SU-DHL-6 (cell line): ENCODE data around the gene TMPRSS11B.

ENCODE experiments used
- H2AFZ ChIP-seq: fragments of 200-600 bp; sonication (generic); 2 replicates; pipeline ENCODE4 v1.6.1; 2014; ENCODE audit warnings: low read depth, mild to moderate bottlenecking, moderate library complexity, mixed read lengths, antibody characterized with exemption, low read length; ENCODE audit not compliant: severe bottlenecking
- H3F3A ChIP-seq: fragments of 200-600 bp; shearing (Covaris generic); 2 replicates; pipeline ENCODE4 v1.6.0; 2016; ENCODE audit warnings: antibody characterized with exemption, mild to moderate bottlenecking; ENCODE audit not compliant: insufficient read depth
- H3K27ac ChIP-seq: fragments of 200-600 bp; sonication (generic); 2 replicates; pipeline ENCODE4 v1.5.1; 2016; ENCODE audit warnings: low read depth, mild to moderate bottlenecking, low read length, moderate library complexity, mixed read lengths
- H3K27me3 ChIP-seq: fragments of 200-600 bp; sonication (generic), shearing (Covaris generic); 2 replicates; pipeline ENCODE4 v1.6.0; 2014; ENCODE audit warnings: mild to moderate bottlenecking, low read length
- H3K36me3 ChIP-seq: fragments of 200-600 bp; sonication (generic); 2 replicates; pipeline ENCODE4 v1.6.1; 2014; ENCODE audit warnings: mild to moderate bottlenecking, low read length, mixed read lengths
- H3K4me2 ChIP-seq: fragments of 300-600, 200-600 bp; shearing (Covaris generic), sonication (generic); 2 replicates; pipeline ENCODE4 v1.6.0; 2014; ENCODE audit warnings: low read length, low read depth, mild to moderate bottlenecking; ENCODE audit not compliant: poor library complexity, severe bottlenecking
- H3K4me3 ChIP-seq: fragments of 200-600 bp; sonication (generic); 2 replicates; pipeline ENCODE4 v1.5.1; 2014; ENCODE audit warnings: antibody characterized with exemption, low read length, mild to moderate bottlenecking, mixed read lengths; ENCODE audit not compliant: insufficient read depth, poor library complexity, severe bottlenecking
- H3K79me2 ChIP-seq: fragments of 200-600 bp; sonication (generic); 2 replicates; pipeline ENCODE4 v1.6.1; 2014; ENCODE audit warnings: mild to moderate bottlenecking, low read length, moderate library complexity; ENCODE audit not compliant: insufficient read depth
- H3K9ac ChIP-seq: fragments of 200-600 bp; sonication (generic); 2 replicates; pipeline ENCODE4 v1.7.0; 2014; ENCODE audit warnings: mild to moderate bottlenecking, low read length
- H3K9me2 ChIP-seq: fragments of 200-600 bp; sonication (generic); replicated peaks from 2 replicates; pipeline ENCODE4 v1.6.1; 2014; ENCODE audit warnings: low read length; ENCODE audit not compliant: insufficient read depth
- H3K9me3 ChIP-seq: fragments of 200-600 bp; sonication (generic); 2 replicates; pipeline ENCODE4 v1.6.1; 2014; ENCODE audit warnings: low read length, mixed read lengths; ENCODE audit not compliant: insufficient read depth
- H4K20me1 ChIP-seq: fragments of 200-600 bp; sonication (generic); 2 replicates; pipeline ENCODE4 v1.6.1; 2014; ENCODE audit warnings: low read depth, mild to moderate bottlenecking, antibody characterized with exemption, low read length, moderate library complexity, mixed read lengths
- EZH2phosphoT487 ChIP-seq: fragments of 200-600 bp; sonication (generic), shearing (Covaris generic); conservative IDR thresholded peaks from 2 replicates; pipeline ENCODE4 v1.6.1; 2018; ENCODE audit warnings: mild to moderate bottlenecking, antibody characterized with exemption, low read length, moderate library complexity, mixed read lengths
- TF ChIP-seq, protein P1 (sequence below): fragments of 200-600 bp; sonication (generic); IDR thresholded peaks from one replicate; pipeline ENCODE4 v1.5.1; 2017; ENCODE audit warnings: antibody characterized with exemption, mild to moderate bottlenecking, low read length, moderate library complexity; ENCODE audit not compliant: insufficient read depth, poor library complexity, severe bottlenecking

TMPRSS11B gene

DNA sequence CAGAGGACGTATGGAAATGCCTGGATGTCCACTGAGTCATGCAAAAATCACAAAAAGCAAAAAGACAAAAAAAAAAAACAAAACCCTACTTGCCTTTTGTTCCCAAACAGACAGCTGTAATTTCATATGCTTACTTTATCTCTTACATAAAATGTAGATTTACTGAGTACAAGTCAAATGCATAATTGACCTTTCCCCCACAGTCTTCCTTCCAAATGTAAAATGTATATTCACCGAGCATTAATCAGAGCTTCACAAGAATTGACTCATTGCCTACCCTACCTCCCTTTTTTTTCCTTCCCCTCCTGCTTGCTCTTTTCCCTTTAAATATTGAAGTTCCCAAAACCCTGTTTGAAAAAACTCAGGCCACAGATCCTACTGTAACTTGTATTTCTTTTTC, 32.5 kb upstream of the TMPRSS11B start:
- no peaks in the 10 kb centered on the region for H4K20me1 ChIP-seq
- TF ChIP-seq EZH2phosphoT487 = no peak
- TF ChIP-seq, protein P1, sequence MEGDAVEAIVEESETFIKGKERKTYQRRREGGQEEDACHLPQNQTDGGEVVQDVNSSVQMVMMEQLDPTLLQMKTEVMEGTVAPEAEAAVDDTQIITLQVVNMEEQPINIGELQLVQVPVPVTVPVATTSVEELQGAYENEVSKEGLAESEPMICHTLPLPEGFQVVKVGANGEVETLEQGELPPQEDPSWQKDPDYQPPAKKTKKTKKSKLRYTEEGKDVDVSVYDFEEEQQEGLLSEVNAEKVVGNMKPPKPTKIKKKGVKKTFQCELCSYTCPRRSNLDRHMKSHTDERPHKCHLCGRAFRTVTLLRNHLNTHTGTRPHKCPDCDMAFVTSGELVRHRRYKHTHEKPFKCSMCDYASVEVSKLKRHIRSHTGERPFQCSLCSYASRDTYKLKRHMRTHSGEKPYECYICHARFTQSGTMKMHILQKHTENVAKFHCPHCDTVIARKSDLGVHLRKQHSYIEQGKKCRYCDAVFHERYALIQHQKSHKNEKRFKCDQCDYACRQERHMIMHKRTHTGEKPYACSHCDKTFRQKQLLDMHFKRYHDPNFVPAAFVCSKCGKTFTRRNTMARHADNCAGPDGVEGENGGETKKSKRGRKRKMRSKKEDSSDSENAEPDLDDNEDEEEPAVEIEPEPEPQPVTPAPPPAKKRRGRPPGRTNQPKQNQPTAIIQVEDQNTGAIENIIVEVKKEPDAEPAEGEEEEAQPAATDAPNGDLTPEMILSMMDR = no peak
- H3K79me2 ChIP-seq = no peaks in the 10 kb centered on the region
- H3K9ac ChIP-seq = no peak overlapping the region
- no peak overlapping the region for H3K27ac ChIP-seq
- no peak overlapping the region for H3K4me3 ChIP-seq
- no peaks in the 10 kb centered on the region for H3K27me3 ChIP-seq
- H2AFZ ChIP-seq = no peak overlapping the region
- no peaks in the 10 kb centered on the region for H3K9me3 ChIP-seq
- H3K4me2 ChIP-seq = no peak overlapping the region
- H3F3A ChIP-seq = no peaks in the 10 kb centered on the region
- no peaks in the 10 kb centered on the region for H3K36me3 ChIP-seq
- H3K9me2 ChIP-seq = no peaks in the 10 kb centered on the region

DNA sequence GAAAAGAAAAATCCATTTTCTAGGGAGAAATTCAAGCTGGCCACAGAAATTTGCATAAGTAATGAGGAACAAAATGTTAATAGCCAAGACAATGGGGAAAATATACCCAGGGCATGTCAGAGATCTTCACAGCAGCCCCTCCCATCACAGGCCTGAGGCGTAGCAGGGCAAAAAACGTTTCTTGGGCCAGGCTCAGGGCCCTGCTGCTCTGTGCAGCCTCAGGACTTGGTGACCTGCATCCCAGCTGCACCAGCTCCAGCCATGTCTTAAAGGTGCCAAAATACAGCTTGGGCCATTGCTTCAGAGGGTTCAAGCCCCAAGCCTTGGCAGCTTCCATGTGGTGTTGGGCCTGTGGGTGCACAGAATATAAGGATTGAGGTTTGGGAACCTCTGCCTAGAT, 32.1 kb upstream of the TMPRSS11B start:
- Histone ChIP-seq H3K9ac (no peak overlapping the region), H3K4me3 (no peak overlapping the region), H3K27ac (no peak overlapping the region), H3K36me3 (no peaks in the 10 kb centered on the region), H2AFZ (no peak overlapping the region), H3K27me3 (no peaks in the 10 kb centered on the region), H3K79me2 (no peaks in the 10 kb centered on the region), H3K9me2 (no peaks in the 10 kb centered on the region), H4K20me1 (no peaks in the 10 kb centered on the region), H3K4me2 (no peak overlapping the region), H3F3A (no peaks in the 10 kb centered on the region), H3K9me3 (no peaks in the 10 kb centered on the region)
- no peak for TF ChIP-seq EZH2phosphoT487
- TF ChIP-seq, protein P1 = no peak

DNA sequence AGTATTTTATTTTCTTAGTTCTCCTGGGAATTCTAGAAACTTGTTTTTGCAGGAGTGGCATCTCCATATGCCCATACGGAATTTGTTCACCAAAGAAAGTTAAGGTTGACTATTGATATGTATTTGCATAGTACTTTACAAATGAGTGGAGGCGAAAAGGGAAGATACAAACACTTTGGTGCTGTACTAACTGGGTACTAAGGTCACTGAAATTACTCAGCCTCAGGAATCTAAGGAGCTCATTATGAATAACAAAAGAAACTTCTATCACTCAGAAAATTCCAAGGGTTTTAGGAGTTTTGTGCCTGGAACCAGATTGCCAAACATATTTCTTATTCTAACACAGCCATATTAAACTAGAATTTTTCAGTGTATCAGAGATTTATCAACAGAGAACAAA, 27.4 kb upstream of the TMPRSS11B start:
- no peaks in the 10 kb centered on the region for H4K20me1 ChIP-seq
- no peak overlapping the region for H3K9ac ChIP-seq
- no peak overlapping the region for H3K4me3 ChIP-seq
- no peak overlapping the region for H2AFZ ChIP-seq
- H3K79me2 ChIP-seq = no peaks in the 10 kb centered on the region
- no peak overlapping the region for H3K4me2 ChIP-seq
- no peaks in the 10 kb centered on the region for H3K27me3 ChIP-seq
- H3K9me3 ChIP-seq = no peaks in the 10 kb centered on the region
- H3K36me3 ChIP-seq = no peaks in the 10 kb centered on the region
- no peak overlapping the region for H3K27ac ChIP-seq
- no peaks in the 10 kb centered on the region for H3F3A ChIP-seq
- TF ChIP-seq EZH2phosphoT487 = no peak
- TF ChIP-seq, protein P1 = no peak
- H3K9me2 ChIP-seq = no peaks in the 10 kb centered on the region
